ENCODE measurements around the gene DTNA.
"Not testable (repeated sequence)": the region's sequence is repeated elsewhere in the genome, so short reads cannot be mapped to it uniquely, and the experiment has no call there.

DTNA gene

GRCh38 chr18:34729264-34729663, 19.2 kb downstream of the DTNA start:
- ATAC-seq (ENCODE audit: low read depth) (peak; percentile 74), DNase-seq (ENCODE audit: low spot score) (no peak)
- H3K27me3 ChIP-seq (ENCODE audit: insufficient read depth, poor library complexity, severe bottlenecking): no peaks in the 10 kb centered on the region
- TF ChIP-seq, protein P1, sequence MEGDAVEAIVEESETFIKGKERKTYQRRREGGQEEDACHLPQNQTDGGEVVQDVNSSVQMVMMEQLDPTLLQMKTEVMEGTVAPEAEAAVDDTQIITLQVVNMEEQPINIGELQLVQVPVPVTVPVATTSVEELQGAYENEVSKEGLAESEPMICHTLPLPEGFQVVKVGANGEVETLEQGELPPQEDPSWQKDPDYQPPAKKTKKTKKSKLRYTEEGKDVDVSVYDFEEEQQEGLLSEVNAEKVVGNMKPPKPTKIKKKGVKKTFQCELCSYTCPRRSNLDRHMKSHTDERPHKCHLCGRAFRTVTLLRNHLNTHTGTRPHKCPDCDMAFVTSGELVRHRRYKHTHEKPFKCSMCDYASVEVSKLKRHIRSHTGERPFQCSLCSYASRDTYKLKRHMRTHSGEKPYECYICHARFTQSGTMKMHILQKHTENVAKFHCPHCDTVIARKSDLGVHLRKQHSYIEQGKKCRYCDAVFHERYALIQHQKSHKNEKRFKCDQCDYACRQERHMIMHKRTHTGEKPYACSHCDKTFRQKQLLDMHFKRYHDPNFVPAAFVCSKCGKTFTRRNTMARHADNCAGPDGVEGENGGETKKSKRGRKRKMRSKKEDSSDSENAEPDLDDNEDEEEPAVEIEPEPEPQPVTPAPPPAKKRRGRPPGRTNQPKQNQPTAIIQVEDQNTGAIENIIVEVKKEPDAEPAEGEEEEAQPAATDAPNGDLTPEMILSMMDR (IDR thresholded peaks at IDR 0.05; ENCODE audit: poor library complexity, severe bottlenecking): peak; percentile 67
- H3K4me3 ChIP-seq (ENCODE audit: severe bottlenecking): no peak overlapping the region
- H3K9me3 ChIP-seq (ENCODE audit: severe bottlenecking): no peaks in the 10 kb centered on the region
- no peak overlapping the region for H3K27ac ChIP-seq (ENCODE audit: poor library complexity, severe bottlenecking)
- no peaks in the 10 kb centered on the region for H3K36me3 ChIP-seq (ENCODE audit: low read depth)
- H3K4me1 ChIP-seq (ENCODE audit: insufficient read depth, poor library complexity, severe bottlenecking): no peaks in the 10 kb centered on the region

DNA sequence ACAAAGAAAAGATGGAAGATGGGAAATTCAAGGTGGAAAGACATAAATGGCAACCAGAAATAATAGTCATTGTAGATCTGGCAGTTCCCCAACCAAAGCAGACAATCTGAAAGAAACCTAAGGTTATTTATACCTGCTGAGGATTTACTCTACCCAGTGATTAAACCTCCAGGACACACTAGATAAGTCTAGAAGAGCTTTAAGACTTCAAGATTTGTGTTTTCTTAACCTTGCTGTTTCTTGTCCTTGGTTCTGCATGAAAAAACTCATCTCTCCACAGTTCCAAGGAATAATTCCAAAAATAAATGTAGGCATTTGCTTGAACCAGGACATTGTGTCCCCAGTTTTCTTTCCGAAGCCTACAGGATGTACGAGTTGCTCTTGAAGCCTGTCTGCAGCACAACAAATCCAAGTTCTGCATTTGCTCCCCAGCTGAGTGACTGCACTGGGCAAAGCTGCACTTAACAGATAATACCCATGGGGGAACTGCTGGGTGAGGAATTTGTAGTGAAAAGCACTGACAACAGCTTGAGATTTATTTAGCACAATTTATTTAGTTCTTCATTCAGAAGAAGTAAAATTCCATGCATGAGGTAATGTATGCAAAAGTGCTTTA, 19.8 kb downstream of the DTNA start:
- no peaks in the 10 kb centered on the region for H3K27me3 ChIP-seq (ENCODE audit: insufficient read depth, poor library complexity, severe bottlenecking)
- H3K4me1 ChIP-seq (ENCODE audit: insufficient read depth, poor library complexity, severe bottlenecking): no peaks in the 10 kb centered on the region
- H3K36me3 ChIP-seq (ENCODE audit: low read depth): no peaks in the 10 kb centered on the region
- H3K27ac ChIP-seq (ENCODE audit: poor library complexity, severe bottlenecking): no peak overlapping the region
- TF ChIP-seq, protein P1 (IDR thresholded peaks at IDR 0.05; ENCODE audit: poor library complexity, severe bottlenecking): no peak
- H3K9me3 ChIP-seq (ENCODE audit: severe bottlenecking): no peaks in the 10 kb centered on the region
- DNase-seq (ENCODE audit: low spot score): no peak
- H3K4me3 ChIP-seq (ENCODE audit: severe bottlenecking): no peak overlapping the region
- no peak for ATAC-seq (ENCODE audit: low read depth)

DNA sequence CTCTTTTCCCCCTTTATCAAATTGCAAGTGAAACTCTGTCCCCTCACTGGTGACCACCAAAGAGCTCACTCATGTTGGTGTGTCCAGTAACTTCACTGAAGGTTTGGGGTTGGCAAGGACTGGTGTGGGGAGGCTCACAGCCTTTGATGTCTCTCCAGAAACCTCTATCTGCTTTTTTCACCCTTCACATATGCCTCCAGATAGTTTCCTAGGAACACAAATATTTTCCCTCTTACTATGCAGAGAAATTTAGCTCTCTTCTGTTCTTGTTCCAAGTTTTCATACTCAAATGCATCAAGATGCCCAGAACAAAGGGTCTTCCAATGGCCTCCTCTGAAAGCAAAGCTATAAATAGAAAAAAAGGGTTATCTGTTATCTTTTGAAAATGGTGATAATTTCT, 20.7 kb downstream of the DTNA start:
- TF ChIP-seq, protein P1 (IDR thresholded peaks at IDR 0.05; ENCODE audit: poor library complexity, severe bottlenecking): no peak
- no peaks in the 10 kb centered on the region for H3K27me3 ChIP-seq (ENCODE audit: insufficient read depth, poor library complexity, severe bottlenecking)

DNA sequence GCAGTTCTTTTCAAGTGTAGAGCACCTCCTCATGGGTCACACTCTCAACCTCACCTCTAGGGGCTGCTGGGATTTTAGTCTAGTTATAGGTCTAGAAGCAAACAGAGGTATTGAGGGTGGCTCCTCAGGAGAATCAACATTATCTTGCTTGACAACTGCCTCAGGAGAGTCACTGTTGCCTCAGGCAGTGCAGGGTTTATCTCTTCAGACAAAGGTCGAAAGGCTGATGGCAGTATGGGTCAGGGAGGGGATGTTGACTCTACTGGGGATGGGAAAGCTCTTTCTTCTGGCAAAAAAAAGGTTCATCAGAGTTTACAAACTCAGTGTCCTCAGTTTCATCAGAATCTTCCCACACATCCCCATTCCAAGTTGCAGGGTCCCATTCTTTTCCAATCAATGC, 24.0 kb downstream of the DTNA start:
- no peak overlapping the region for H3K4me3 ChIP-seq (ENCODE audit: severe bottlenecking)
- H3K27ac ChIP-seq (ENCODE audit: poor library complexity, severe bottlenecking): no peak overlapping the region
- H3K36me3 ChIP-seq (ENCODE audit: low read depth): no peaks in the 10 kb centered on the region
- H3K4me1 ChIP-seq (ENCODE audit: insufficient read depth, poor library complexity, severe bottlenecking): no peaks in the 10 kb centered on the region
- ATAC-seq (ENCODE audit: low read depth): no peak
- no peak for DNase-seq (ENCODE audit: low spot score)
- TF ChIP-seq, protein P1 (IDR thresholded peaks at IDR 0.05; ENCODE audit: poor library complexity, severe bottlenecking): no peak
- H3K27me3 ChIP-seq (ENCODE audit: insufficient read depth, poor library complexity, severe bottlenecking): no peaks in the 10 kb centered on the region
- no peaks in the 10 kb centered on the region for H3K9me3 ChIP-seq (ENCODE audit: severe bottlenecking)

More for the DNA sequence above, 20.7 kb downstream of the DTNA start:
- Histone ChIP-seq H3K27ac (ENCODE audit: poor library complexity, severe bottlenecking) (no peak overlapping the region), H3K4me1 (ENCODE audit: insufficient read depth, poor library complexity, severe bottlenecking) (no peaks in the 10 kb centered on the region), H3K36me3 (ENCODE audit: low read depth) (no peaks in the 10 kb centered on the region), H3K4me3 (ENCODE audit: severe bottlenecking) (no peak overlapping the region), H3K9me3 (ENCODE audit: severe bottlenecking) (no peaks in the 10 kb centered on the region)
- DNase-seq (ENCODE audit: low spot score): no peak
- ATAC-seq (ENCODE audit: low read depth): no peak

DNA sequence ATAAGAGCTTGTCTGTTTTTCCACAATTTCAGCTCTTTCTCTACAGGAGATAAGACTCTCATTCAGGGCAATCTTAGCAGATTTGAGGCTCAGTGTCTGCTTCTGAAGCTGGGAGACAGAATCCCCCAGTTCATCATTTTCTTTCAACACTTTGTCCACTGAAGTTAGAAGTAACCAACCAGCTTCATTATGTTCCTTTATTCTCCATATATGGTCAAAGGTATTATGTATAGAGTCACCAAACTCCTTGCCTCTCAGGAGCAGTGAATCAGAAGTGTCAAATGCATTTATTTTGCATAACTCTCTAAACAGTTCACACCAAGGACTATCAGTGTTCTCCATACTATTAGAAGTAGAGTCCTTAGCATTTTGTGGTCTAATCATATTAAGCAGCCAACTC, 24.4 kb downstream of the DTNA start:
- ATAC-seq (ENCODE audit: low read depth); DNase-seq (ENCODE audit: low spot score); H3K4me1 ChIP-seq (ENCODE audit: insufficient read depth, poor library complexity, severe bottlenecking); H3K36me3 ChIP-seq (ENCODE audit: low read depth); H3K4me3 ChIP-seq (ENCODE audit: severe bottlenecking); H3K9me3 ChIP-seq (ENCODE audit: severe bottlenecking); H3K27me3 ChIP-seq (ENCODE audit: insufficient read depth, poor library complexity, severe bottlenecking); H3K27ac ChIP-seq (ENCODE audit: poor library complexity, severe bottlenecking): not testable (repeated sequence)
